CD4-positive, alpha-beta T cell treated with Interleukin-1 beta for 1 hour (primary cell): ENCODE measurements around the gene ONECUT3.
"Not testable (repeated sequence)": the region's sequence is repeated elsewhere in the genome, so short reads cannot be mapped to it uniquely, and the experiment has no call there.

Source experiments
- DNase-seq, 2 donors: peaks; one replicate each; pipeline ENCODE4 v3.0.0-alpha.2; 2020 to 2022

The ONECUT3 gene

DNA sequence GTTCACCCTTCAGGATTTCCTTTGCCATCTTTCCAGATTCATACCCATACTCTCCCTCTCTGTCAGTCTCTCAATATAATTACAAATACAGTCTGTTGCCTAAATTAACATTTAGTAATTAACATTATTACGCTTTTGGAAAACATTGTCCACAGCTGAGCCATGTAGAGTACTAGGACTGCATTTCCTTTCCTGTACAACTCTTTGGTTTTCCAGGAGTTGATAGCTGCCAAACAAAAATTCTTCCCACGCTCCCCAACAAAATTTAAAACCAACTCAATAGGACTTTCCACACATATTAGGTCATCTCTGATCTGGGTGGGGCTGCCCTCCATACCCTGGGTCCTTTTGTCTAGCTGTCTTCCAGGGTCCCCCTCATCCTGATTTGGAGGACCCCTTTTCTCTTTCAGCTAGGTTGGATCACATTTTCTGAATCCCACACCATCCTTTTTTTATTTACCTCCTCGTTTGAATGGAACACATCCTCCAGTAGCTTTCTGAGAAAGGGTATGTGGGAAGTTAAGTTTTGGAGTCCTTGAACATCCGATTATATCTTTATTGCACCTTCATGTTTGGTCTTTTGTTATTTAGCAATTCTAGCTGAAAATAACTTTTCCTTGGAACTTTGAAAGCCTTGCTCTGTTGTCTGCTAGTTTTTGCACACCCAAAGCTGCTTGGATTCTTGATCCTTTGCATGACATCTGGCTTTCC, 17.7 kb downstream of the ONECUT3 start:
- no peak for DNase-seq

DNA sequence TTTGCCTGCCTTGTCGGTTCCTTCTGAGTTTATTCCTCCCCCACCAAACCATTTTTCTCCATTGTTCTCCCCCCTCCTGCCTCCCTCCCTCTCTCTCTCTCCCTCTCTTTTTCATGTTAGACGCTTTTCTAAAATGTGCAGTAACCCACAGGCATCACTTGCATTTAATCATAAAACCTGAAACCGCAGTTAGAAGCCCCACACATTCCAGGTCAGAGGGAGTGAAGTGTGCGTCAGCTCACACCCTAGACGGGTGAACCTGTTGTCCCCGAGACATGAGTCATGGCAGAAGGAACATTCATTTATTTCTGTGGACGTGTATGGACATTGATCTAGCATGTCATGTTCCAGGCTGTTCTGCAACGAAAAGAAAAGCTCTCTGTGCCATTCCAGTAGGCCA, 19.9 kb downstream of the ONECUT3 start:
- DNase-seq = no peak

DNA sequence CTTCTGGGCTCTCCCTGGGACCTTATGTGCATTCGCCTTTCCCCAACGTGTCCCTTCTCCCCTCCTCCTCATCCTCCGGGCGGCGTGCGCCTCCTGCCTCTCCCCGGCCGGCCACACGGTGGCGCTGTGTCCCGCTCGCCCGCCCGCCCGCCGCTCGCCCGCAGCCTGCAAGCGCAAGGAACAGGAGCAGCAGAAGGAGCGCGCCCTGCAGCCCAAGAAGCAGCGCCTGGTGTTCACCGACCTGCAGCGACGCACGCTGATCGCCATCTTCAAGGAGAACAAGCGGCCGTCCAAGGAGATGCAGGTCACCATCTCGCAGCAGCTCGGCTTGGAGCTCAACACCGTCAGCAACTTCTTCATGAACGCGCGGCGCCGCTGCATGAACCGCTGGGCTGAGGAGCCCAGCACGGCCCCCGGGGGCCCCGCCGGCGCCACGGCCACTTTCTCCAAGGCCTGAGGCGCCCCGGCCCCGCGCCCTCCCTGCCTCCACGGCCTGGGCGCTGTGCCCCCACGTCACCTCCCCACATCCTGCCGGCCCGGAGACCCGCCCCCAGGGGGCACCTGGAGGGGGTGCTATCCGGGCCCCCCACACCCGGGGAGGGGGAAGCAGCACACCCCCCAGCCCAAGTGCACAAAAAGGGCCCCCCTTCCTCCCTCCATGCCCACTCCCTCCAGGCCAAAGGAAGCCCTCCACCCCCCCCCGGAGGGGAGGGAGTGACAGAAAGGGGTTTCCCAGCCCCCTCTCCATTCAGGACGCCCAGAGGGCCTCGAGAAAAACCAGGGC, 21.9 kb downstream of the ONECUT3 start:
- no peak for DNase-seq

DNA sequence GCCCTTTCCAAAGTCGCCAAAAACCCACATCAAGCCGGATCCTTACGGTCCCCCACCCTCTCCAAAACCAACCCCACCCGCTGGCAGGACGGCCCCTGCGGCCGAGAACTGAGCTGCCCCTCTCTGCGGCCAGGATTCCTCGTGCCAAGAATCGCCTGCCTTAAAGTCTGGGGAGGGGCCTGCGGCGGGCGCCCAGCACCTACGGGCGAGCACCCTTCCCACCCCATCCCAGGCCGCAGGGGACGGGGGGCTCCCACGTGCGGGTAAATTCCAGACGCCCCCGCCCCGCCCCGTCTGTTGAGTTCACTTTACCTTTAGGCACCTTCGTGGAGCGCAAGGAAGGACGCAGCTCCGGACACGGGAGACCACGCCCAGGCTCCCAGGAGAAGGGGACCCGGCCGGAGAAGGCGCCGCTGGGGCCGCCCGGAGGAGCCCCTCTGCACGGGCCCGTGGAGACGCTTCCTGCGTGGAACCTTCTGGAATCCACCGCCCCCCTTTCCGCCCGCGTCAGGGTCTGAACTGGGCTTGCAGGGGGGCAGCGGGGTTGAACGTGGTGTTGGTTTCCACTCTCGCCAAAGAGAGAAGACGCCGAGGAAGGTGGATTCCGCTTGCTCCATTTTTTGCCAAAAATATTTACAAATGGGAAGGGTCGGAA, 22.8 kb downstream of the ONECUT3 start:
- DNase-seq = no peak

DNA sequence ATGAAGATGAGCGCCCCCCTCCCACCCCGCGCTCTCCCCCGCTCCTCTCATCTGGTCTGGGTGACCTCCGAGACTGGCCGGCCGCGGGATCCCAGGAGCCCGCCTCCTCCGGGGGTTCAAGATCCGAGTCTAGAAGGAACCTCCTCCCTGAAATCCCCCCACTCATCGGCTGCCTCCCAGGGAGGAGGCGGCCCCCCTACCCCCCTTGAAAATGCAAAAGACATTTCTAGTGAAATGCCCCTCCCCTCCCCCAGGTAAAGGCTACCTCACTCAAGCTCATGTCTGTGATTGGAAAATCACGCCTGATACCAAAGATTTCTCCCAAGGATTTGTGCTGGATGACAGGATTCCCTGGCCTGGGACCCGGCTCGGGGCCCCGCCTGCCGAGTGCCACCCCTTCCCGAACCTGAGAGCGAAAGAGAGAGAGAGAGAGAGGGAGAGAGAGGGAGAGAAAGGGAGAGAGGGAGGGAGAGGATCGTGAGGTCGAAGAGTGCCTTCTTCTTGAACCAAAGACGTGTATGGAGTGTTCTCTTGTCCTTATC, 23.4 kb downstream of the ONECUT3 start:
- no peak for DNase-seq

DNA sequence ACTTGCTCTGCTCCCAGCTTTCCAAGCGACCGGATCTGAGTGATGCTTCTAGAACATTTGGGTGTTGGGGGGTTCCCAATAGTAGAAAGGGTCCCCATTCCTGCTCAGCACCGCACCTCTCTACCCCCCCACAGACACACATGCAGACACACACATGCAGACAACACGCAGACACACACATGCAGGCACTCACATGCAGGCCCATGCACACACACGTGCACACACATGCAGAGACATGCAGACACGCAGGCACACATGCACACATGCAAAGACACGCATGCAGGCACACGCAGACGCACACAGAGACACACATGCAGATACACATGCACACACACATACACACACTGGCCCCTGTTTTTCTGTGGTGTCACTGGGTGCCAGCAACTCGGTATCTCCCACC, 23.8 kb downstream of the ONECUT3 start:
- DNase-seq = no peak

DNA sequence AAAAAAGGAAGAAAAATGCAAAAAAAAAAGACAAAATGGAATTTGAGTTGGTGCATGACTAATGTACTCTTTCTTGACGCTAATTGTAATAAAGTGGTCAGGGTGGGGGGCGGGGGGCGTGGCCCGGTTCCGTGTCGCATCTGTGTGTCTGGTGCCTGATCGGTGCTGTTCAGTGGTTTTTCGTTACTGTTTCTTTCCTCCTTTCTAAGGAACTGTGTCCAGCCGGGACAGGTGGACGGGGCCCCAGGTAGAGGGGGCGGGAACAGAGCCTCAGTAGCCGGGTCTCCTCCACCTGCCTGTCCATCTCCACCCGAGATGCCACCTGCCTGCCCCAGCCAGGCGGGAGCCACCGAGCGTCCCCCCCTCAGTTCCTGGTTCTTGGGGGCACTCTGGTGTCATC, 26.3 kb downstream of the ONECUT3 start:
- DNase-seq = no peak

DNA sequence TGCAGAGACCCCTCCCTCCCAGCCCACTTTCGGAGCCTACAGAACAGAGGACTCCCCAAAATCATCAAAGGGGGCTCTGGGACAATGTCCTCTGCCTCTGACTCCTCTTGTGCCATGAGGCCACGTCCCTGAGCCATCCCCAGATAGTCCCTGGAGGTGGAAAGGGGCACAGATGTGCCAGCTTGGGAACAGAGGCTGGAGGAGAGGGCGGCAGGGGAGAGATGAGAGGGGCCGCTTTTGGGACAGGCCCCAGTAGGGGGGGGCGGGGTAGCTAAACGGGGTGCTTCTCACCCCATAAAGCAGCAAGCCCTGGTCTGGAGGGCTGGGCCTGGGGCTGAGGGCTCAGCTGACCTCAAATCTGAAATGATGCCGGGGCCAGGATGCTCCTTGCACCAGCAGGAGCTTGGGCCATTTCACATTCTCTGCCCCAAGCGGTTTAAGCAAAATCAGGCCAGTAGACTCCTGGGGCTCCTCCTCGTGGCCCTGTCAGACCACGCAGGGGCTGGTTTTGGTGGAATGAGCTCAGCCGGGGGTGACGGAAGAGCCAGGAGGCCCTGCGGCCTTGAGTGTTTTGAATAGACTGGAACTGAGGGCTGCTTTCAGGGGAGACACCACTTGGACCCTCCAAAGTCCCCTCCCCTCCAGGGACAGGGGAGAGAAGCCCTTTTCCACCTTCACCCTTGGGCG, 27.1 kb downstream of the ONECUT3 start:
- DNase-seq = no peak

DNA sequence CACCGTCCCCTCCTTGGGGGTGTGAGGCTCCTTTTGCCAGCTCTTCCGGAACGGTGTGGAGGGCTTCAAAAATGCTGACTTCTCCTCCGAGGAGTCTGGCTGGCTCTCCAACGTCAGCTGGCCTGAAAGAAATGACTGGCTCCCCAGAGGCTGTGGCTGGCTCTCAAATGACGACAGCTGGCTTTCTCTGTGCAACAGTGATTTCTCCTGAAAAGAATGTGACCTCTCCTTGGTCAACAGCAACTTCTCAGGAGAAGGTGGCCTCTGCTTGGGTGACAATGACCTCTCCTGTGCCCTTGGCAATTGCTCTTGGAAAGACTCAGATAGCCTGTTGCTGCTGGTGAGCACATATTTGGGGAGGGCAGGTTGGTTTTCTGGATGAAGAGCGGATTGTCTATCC, 29.2 kb downstream of the ONECUT3 start:
- DNase-seq = no peak

DNA sequence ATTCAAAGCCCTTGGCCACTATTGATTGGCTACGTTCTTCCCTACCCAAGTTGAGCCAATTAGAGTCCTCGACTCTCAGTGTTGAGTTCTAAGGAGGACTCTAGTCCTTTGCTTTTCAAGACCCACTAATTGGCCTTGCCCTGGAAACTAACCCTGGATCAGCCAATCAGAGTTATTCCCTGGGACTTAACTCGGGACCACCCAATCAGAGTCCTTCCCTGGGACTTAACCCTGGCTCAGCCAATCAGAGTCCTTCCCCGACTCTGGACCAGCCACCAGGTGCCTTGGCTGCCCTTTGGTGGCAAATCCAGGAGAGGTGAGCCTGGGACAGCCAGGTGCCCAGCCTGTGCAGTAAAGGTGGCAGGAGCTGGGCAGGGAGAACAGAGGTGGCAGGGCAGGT, 30.0 kb downstream of the ONECUT3 start:
- no peak for DNase-seq

DNA sequence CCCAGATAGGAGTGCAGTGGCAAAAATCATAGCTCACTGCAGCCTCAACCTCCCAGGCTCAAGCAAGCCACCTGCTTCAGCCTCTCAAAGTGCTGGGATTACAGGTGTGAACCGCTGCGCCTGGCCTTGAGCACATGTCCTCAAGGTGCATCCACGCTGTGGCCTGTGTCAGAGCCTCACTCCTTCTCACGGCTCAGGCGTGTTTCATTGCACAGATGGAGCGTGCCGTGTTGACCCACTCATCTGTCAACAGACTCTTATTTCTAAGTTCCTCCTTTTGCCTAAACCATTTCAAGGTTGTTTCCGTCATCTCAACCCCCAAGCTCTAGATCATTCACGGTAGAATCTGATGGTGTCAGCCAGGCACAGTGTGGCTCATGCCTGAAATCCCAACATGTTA, 30.6 kb downstream of the ONECUT3 start:
- no peak for DNase-seq

DNA sequence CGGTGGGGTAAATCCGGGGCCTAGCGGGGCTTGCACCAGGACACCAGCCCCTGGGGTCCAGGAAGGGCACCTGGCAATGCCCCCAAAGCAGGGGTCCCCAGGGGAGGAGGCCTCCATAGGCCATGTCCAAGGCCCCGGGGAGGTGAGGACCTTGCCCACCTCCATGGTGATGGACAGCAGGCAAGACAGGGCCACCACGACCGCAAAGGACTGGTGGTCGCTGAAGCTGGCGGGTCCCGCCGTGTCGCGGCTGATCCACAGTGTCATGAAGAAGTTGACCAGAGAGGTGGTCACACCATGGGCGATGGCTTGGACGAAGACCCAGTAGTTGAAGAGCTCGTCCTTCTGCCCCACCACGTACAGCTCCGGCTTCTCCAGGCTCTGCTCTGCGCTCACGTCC, 32.0 kb downstream of the ONECUT3 start:
- DNase-seq = no peak

DNA sequence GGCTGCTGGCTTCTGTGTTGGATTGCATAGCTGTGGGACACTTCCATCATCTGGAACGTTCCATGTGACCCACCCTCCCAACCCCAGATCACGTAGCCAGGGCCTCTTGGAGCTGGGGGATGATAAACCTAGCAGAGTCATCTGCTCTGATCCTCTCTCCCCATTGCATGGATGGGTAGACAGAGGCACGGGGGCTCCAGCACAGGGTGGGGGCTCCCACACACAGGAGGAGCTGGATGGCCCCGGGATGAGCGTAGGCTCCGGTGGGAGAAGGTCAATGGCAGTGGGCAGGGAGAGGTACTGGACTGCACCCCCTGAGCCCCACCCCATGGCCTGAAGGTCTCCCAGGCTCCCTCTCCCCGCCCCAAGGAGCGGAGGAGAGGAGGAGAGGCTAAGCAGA, 33.4 kb downstream of the ONECUT3 start:
- DNase-seq = no peak

DNA sequence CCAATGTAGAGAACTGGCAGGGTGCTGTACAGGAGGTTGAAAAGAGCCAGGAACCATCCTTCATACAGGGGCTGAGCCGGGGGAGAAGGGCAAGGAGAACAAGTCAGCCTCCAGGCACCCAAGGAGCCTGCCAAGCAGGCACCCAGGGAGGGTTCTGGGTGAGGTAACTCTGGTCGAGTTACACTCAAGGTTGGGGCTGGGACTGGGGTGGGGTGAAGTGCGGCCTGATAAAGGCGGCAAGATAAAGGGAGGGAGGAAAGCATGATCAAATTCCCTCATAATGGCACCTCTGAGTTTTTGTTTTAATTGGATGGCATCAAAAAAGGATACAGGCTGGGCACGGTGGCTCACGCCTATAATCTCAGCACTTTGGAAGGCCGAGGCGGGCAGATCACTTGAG, 33.8 kb downstream of the ONECUT3 start:
- no peak for DNase-seq

DNA sequence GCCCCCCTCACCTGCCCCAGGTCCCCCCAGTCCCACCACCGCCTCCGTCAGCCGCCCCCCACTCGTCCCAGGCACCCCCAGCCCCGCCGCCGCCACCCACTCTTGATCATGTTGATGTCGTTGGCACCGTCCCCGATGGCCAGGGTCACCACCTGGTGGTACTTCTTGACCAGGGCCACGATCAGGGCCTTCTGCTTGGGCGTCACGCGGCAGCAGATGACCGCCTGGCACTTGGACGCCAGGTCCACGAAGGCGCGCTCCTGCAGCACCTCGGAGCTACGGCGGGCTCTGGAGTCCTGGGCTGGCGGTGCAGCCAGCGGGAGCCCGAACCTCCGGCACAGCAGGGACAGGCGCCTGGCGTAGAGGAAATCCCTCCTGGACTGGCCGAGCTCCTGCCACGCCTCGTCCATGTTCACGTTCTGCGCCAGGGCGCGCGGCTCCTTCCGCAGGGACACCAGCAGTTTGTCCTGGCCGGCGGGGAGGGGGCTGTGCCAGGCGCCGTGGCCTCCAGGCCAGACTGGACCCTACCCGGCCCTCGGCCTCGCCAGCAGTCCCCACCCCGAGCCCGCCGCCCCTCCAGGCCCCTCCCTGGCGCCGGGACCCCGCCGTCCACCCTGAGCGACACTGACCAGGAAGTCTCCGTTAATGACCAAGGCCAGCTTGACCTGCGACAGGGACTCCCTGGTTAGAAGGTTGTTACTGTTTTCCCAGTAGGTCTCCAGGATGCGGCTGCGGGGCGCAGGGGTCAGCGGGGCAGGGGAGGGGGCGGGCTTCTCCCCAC, 36.1 kb downstream of the ONECUT3 start:
- no peak for DNase-seq

DNA sequence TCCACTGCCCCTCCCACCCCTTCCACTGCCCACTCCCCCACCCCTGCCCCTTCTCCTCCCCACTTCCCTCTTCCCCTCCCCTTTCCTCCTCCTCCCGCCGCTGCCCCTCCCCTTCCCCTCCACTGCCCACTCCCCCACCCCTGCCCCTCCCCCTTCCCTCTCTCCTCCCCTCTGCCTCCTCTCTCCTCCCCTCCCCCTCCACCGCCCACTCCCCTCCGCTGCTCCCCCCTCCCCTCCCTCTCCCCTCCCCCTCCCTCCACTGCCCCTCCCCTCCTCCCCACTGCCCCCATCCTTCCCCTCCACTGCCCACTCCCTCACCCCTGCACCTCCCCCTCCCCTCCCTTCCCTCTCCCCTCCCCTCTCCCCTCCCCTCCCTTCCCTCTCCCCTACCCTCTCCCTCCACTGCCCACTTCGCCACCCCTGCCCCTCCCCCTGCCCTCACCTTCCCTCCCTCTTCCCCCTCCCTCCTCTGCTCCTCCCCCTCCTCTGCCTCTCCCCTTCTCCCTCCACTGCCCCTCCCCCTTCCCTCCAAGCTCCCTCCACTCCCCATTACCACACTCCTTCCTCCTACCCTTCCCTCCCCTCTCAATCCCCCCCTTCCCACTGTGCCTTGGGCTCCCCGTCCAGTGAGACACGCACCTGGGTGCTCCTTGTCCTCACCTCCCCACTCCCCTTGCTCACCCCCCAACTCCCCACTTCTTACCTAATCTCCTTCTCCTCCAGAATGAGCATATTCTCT, 36.9 kb downstream of the ONECUT3 start:
- DNase-seq = no peak

DNA sequence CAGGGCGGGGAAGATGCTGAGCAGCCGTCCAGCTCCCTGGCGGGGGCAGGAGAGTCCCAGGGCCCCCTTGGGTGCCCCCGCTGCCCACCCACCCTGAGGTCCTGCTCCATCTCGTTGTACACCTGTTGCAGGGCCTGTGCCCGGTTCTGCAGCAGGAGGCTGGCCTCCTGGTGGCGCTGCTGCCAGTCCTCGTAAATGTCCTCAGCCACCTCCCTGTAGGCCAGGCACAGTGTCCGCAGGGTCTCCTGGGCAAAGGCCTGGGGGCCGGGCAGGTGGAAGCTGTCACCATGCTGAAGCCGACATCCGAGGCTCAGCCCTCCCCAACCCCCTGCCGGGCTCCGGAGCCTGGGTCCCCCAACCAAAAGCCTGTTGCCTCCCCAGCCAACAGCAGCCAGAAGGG, 38.6 kb downstream of the ONECUT3 start:
- no peak for DNase-seq

DNA sequence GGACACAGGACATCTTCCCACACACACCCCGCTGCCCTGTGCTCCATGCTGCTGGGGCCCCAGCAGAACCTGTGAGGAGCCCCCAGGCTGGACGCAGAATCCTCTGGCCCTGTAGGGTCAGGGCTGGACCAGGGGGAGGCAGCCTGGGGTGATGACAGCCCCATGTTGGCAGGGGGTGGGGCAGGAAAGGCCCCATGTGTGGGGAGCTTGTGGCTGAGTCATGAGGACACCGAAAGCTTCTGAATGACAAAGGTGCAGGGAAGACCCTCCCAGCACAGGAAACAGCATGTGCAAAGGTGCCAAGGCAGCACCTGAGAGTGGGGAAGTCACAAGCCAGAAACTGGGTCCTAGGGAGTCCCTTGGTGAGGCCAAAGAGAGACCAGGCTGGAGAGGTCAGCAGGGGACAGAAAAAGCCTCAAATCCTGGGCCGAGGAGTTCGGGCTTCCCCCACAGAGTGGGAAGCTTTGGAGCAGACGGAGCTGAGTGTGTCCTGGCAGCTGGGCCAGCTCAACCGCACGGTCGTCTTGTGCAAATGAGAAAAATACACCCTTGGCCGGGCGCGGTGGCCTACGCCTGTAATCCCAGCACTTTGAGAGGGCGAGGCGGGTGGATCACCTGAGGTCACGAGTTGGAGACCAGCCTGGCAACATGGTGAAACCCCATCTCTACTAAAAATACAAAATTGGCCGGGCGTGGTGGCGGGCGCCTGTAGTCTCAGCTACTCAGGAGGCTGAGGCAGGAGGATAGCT, 41.3 kb downstream of the ONECUT3 start:
- no peak for DNase-seq

DNA sequence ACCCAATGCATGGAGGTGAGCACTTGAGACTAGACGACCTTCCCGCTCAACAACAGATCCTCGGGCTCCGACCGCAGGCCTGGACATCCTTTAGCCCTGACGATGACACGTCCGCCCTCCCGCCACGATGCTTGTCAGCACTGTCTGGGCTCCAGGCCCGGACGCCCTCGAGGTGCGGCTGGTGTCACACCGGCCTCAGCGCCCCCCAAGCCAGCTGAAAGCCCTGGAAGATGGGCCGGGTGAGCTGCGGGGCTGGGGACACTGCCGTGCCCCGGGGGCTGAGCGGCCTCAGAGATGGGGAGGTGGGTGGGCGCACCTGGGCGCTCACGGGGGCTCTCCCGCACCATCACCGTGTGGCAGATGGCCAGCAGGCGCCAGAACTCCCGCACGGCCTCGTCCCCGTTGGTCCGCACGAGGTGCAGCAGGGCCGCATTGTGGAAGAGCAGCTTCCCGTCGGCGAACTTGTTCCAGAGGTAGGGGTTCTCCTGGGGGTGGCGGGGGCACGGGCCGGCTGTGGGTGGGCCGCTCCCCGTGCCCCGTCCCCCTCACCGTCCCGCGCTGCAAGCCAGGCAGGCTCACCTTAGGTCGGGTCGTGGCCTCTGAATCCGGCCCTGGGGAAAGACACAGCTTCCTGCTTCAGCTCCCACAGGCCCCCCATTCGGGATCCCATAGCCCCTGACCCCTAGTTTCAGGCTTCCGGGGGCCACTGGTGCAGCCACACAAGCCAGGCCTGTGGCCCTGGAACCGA, 43.3 kb downstream of the ONECUT3 start:
- no peak for DNase-seq

DNA sequence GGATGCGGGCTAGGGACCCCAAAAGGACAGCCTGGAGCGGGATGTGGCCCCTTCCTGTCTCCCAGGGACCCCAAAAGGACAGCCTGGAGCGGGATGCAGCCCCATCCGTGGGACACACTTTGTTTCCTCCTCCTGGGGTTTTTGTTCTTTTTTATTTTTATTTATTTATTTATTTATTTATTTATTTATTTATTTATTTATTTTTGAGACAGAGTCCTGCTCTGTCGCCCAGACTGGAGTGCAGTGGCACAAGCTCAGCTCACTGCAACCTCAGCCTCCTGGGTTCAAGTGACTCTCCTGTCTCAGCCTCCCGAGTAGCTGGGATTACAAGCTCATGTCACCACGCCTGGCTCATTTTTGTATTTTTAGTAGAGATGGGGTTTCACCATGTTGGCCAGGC, 44.0 kb downstream of the ONECUT3 start:
- not testable (repeated sequence) for DNase-seq
